ENCODE results near the gene NT5C3B. TPM values are rescaled to one million over a fixed set of nuclear protein-coding genes. Genes with fewer than 3 reads are reported as not detected.

The NT5C3B gene
- total RNA-seq, 1 donor from 2014 or later, result 18.1 TPM

DNA sequence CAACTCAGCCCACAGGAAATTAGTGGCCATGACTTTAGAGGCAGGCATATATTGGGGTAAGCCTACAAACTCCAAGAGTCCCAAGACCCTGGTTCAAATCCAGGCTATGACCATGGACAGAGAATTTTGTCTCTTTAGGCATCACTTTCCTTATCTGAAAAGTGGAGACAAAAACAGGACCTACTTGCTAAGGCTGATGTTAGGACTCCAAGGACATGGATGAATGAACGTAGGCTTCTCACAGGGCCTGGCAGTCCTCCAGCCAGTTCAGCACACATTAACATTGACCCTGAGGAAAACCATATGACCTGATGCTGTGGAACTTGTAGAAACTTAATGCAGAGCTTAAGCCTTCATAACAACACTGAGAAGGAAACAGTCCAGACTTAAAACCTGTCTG is 21.8 kb downstream of the NT5C3B start:
- ATAC-seq (no peak), DNase-seq (ENCODE audit: missing footprints) (no peak)
- intact Hi-C loops (cut with DNase I), result no loop called here

DNA sequence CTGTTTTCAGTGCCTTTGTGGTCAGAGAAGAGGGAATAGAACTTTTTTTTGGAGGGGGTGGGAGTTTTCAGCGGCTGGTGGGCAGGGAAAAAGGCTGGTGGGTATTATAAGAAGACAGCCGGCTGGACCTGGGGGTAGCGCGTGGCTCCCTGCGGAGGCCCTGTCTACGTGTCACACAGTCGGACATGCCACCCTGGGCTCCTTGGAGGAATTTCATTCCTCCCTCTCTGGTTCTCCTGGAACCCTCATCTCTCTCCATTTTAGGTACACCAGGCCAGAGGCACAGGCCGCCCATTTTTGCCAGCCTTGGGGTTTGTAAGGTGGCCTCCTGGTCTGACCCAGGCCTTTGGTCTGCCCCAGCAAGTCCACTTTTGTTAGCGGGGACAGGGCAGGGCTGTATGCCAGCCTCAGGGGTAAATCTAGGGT is 22.3 kb downstream of the NT5C3B start:
- DNase-seq (ENCODE audit: missing footprints), result no peak
- intact Hi-C loops (cut with DNase I), result no loop called here
- ATAC-seq, result no peak

DNA sequence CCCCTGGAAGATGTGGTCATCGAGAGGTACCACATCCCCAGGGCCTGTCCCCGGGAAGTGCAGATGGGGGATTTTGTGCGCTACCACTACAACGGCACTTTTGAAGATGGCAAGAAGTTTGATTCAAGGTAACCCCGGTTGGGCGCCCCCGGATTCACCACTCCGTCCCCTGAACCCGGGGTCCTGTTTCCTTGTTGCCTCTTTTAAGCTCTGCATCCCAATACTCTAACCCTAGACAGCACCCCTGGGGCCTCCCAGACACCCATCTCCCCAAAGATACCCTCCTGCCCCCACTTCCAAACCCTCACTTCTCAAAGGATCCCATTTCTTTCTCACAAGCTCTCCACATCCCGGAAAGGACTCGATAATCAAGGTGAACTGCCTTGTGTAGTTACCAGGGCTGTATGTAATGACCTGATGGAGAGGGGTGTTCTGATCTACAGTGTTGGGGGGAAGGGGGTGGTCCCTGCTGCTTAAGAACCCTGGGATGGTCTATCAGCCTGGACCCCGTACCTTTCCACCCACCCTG is 22.8 kb downstream of the NT5C3B start:
- ATAC-seq, result no peak
- intact Hi-C loops (cut with DNase I), result no loop called here
- DNase-seq (ENCODE audit: missing footprints), result no peak

DNA sequence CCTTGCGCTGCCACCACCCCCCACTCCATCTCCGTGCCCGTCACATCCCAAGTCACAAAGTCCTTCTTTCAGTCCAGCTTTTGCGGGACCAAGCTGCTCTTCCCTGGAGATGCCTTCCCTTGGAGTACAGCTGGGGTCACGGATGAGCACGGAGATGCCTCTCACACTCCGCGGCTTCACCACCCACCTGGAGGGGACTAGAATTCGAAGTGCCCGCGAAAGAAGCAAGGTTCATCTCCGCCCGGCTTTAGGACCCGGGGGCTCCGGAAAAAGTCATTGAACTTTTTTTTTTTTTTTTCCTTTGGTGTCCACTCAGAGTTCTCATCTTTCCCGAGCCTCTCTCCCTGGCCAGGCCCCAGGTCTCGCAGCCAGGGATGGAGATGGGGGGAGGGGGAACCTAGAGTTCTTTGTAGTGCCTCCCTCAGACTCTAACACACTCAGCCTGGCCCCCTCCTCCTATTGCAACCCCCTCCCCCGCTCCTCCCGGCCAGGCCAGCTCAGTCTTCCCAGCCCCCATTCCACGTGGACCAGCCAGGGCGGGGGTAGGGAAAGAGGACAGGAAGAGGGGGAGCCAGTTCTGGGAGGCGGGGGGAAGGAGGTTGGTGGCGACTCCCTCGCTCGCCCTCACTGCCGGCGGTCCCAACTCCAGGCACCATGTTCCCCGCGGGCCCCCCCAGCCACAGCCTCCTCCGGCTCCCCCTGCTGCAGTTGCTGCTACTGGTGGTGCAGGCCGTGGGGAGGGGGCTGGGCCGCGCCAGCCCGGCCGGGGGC is 23.5 kb downstream of the NT5C3B start, which contains the start of gene FKBP10:
TSS of gene FKBP10 (plus strand) at position 624 of the 771 bp plus-strand sequence. CDS start at position 655, 31 bp downstream.
- DNase-seq (ENCODE audit: missing footprints) (no peak), ATAC-seq (peak; percentile 55)
- intact Hi-C loops (cut with DNase I), result no loop called here

DNA sequence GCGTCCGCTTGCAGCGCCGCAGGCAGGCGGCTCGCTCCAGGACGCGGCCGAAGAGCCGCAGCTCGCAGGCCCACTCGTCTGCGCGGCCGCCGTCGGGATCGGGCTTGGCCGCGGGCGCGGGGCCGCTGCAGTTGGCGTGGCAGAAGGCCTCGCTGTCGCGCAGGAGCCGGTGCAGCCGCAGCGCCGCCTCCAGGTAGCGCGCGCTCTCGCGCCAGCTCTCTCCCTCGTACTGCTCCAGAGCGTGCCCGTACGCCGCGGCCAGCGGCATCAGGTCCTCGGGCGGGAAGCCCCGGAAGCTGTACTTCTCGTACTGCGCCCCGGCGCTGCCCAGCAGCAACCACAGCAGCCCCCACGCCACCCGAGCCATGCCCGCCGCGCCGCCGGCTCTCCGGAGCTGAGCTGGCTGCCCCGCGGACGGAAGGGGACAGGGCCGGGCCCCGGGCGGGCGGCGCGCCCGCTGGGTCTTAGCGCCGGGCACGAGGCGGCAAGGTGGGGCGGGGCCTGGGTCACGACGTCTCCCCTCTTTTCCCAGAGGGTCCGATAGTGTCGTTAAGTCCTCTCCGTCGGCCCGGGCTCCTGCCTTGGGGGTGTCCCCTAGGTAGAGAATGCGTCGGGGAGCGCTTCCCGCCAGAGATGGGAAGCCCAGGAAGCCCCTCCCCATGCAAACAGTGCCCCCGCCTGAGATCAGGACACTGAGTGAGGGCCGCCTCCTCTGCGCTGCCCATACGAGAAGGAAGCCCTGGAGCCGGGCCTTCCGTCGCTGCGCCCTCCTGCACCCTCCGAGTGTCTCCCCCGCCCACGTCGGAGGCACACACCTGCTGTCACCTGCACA is 24.3 kb downstream of the NT5C3B start, which contains the start of gene P3H4:
TSS of gene P3H4 (minus strand) at position 401 of the 832 bp plus-strand sequence. CDS start at position 367, 34 bp downstream.
- ATAC-seq (peak; percentile 87), DNase-seq (ENCODE audit: missing footprints) (peak; percentile 88)
- intact Hi-C loops (cut with DNase I), result loop anchor here (1.0 kb wide), 1 partner anchor 38 kb away; no protein-coding TSS in a partner anchor

DNA sequence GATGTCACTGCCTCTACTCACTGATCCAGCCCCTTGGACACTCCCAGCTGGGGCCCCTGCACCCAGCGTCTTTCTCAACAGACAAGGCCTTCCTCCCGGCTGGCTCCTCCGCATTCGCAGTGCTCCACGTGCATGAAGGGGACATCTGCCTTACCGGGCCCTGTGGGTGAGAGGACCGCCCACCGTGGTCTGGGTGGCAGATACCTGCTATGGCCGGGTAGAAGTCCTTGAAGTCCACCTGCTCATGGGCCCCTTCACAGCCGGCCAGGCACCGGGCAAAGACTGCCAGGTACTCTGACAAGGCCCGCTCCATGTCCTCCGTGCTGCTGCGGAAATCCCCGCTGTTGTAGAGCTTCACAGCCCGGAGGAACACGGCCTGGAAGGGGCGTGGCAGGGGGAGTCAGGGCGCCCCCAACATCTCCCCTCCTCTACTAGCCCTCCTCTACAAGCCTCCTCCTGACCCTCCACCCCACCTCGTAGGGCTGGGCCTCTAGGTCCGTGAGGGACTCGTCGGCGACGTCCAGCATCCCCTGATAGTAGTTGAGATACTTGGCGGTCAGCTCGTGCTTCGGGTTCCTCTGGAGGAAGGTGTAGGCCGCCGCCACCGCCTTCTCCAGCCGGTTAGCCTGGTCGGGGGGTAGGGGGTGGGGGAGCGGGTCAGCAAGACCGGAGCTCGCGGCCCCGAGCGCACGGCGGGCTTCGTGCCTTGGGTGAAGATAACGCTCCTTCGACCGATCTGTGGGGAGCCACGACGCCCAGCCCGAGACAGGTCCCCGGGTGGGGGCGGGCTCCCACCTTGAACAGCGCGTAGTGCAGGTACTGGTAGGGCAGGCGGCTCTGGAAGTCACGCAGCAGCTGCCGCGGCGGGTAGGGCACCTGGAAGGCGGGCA is 25.1 kb downstream of the NT5C3B start:
- DNase-seq (ENCODE audit: missing footprints) (peak; percentile 67), ATAC-seq (no peak)
- intact Hi-C loops (cut with DNase I), result loop anchor here (1.0 kb wide), 1 partner anchor 38 kb away; no protein-coding TSS in a partner anchor

DNA sequence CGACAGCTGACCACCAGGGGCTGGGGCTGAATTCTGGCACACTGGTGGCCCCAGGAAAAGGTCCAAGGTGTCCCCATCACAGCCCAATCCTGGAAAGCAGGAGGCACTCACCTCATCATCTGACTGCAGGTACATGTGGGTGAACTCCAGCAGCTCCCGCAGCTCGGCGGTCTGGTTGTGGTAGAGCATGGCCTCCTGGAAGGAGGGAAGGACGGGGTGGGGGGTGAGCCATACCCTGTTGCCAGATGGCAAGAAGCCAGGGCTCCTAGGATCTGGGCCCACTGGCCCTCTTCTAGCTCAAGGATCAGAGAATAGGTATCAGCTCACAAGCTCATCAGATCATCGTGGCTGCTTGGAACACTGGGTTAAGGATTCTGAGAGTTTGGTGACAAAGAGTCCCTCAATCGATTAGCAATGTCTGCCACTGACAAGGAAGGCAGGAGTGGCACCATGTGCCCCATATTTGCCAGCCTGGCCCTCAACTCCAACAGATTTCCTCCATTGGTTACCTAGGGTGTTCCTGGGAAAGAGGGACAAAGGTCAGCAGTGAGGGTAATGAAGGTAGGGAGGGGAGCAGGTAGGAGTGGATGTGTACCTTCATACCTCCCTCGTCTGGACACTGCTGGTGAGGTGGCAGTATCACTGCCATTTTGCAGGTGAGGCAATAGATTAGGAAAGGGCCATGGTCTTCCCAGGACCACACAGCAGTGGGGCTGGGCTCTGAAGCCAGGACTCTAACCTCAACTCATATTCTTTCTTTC is 29.2 kb downstream of the NT5C3B start:
- ATAC-seq, result no peak
- intact Hi-C loops (cut with DNase I), result no loop called here
- peak; percentile 63 for DNase-seq (ENCODE audit: missing footprints)

DNA sequence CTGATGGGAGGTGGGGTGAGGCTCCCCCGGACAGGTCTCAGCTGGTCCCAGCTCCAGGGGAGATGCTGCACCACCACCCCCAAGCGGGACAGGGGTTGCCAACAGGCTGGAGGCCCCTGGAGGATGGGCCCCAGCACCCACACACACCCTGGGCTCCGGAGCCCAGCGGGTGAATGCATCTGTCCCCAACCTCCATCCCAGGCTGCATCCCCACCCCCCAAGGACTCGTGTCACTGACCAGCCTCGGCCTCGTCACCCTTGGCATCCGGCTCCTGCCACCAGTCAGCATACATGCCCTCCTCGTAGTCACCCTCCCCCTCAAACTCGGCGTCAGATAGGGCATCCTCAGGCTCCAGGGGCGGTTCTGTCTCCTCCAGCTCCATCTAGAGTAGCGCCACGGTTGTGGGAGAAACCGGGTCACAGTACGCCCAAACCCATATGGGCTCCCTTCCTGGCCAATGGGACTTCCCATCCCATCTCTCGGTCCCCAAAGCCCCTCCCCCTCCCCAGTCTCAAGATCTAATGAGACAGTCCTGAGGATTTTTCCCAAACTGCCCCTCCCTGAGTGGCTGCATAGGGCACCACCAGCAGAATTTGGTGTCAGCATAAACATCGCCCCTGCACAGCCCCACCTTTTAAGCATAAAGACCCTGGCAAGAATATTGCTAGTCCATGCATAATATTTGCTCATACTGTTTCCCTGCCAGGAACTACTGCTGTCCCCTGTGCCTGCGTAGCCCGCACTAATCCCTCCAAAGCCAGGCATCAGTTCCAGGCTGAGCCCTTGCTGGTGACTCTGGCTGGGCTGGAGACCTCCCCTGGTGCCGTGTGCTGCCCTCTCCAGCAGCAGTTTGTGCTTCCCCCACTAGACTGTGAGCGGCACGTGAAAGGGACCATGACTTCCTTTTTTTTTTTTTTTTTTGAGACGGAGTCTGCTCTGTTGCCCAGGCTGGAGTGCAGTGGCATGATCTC is 32.7 kb downstream of the NT5C3B start:
- intact Hi-C loops (cut with DNase I), result no loop called here
- peak; percentile 41 for DNase-seq (ENCODE audit: missing footprints)
- no peak for ATAC-seq

DNA sequence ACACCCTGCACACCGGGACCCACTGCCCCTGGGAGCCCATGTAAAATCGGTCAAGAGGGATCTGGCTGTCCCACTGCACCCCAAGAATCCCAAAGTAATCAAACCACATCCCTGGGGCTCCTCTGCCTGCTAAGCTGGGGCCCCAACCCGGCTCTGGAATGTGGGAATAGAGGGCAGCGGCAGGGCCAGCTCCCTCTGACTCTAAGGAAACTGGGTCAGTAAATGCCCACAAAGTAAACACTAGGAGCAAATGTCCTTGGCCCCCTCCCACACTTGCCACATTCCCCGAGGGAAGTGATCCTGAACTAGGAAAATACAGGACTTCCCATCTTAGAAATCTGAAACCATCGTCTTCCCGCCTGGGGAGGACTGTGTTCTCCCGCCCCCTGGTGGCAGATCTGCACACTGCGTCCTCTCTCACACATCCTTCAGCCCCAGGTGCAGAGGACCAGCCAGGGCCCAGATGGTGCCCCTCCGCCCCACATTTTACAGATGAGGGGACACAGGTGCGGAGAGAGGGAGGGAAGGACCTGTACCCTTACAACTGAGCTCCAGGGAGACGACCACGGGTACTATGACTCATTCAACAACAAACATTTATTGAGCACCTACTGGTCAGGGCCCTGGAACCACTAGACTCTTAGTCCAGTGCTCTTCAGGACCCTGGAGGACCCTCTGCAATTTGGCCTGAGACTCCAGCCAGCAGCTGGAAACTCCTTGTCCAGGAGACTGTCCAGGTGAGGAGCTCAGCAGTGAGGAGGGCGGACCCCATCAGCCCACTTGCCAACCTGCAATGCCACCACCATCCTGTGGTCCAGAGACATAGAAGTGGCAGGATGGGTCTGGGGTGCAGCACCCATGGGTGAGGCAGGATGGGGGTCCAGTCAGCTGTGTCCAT is 34.4 kb downstream of the NT5C3B start:
- DNase-seq (ENCODE audit: missing footprints) (peak; percentile 88), ATAC-seq (peak; percentile 87)
- intact Hi-C loops (cut with DNase I), result loop anchor here (1.0 kb wide), 1 partner anchor 63 kb away; no protein-coding TSS in a partner anchor

DNA sequence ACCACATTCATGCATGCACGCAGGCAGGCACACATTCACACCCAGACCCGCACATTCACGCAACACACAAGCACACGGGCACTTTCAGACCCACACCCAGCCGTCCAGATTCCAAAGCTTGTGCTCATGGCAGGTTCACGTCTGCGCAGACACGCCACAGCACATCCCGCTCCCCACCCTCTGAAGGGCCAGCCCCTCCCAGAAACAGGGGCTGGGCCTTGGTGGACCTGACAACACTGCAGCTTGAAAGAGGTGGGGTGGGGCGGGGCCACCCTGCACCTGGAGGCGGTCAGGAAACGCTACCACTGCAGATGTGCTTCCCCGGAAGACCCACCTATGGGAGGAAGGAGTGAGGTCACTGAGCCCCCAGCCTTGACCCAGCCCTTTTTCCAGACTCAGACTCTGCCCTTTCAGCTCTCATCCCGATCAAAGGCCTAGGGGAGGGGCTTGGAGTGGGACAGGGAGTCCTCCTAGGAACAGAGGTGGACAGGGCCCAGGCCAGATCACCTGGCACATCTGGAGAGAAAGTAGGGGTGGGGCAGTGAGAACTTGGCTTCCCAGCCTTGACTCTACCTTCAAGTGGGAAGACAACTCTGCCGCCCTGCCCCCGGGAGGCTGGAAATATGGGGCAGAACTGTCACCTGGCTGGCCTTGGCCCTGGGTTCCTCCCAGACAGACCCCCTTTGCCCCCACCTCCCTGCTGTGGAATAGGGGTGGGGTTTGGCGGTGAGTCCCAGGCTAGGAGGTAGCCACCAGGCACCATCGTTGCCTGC is 35.2 kb downstream of the NT5C3B start:
- intact Hi-C loops (cut with DNase I), result loop anchor here (1.0 kb wide), 1 partner anchor 62 kb away; no protein-coding TSS in a partner anchor
- ATAC-seq, result peak; percentile 29

DNA sequence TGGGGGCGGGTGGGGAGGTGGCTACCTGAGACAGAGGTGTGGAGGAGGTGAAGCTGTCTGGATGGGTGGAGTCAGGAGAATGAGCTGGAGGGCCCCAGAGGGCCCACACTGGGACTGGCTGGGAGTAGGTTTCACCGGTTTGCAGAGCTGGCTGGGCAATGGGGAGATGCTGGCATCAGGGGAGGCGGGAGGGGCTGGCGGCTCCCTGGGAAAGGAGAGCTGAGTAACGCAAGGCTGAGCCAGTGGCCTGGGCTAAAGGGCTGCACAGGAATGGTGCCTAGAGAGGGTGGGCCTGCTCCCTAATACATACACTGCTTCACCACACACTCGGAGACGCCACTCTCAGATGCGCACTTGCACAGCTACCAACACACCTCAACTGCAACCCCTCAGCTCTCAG is 36.7 kb downstream of the NT5C3B start:
- ATAC-seq (no peak), DNase-seq (ENCODE audit: missing footprints) (peak; percentile 53)
- intact Hi-C loops (cut with DNase I), result no loop called here

More for the DNA sequence above, 35.2 kb downstream of the NT5C3B start:
- peak; percentile 65 for DNase-seq (ENCODE audit: missing footprints)

DNA sequence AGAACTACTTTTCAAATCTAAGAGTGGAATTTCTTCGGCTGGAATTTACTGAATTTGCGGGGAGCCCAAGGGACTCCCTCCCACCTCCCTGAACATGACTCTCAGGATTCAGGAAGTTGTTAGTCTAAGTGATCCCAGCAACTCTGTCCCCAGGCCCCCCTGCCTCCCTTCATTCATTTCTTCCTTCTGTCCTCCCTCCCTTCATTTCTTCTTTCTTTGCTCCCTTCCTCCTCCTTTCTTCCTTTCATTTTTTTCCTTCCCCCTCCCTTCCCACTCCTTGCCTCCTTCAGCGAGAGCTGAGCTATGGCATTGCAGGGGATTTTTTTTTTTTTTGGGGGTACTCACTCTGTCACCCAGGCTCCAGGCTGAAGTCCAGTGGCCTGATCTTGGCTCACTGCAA is 38.7 kb downstream of the NT5C3B start:
- DNase-seq (ENCODE audit: missing footprints) (no peak), ATAC-seq (no peak)

DNA sequence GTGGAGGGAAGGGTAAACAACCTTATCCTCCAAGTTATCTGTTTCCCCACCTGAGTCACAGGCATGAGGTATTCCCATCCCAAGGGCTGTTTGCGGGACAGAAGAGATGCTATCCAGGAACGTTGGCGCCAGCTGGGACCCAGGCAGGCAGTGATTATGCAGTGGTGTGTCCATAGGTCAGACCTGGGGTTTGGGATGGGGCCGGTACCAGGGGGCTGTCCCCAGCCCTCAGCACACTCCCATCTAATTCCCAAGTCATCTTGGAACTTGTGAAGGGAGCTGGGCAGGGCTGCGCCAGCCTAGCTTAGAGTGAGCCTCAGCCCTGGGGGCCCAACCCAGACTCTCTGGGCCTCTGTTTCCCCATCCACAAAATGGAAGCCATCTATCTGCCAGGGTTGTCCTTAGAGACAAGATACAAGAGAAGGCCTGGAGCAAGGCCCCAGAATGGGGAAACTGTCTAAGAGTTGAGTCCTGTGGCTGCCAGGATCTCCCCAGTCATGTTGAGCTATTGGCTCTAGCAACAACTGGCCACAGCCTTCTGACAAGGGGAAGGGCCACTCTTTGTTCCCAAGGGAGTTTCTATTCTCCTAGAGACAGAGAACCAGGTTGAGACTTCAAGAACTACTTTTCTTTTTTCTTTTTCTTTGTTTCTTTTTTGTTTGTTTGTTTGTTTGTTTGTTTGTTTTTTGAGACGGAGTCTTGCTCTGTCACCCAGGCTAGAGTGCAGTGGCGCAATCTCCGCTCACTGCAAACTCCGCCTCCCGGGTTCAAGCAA is 39.7 kb downstream of the NT5C3B start:
- peak; percentile 47 for DNase-seq (ENCODE audit: missing footprints)
- intact Hi-C loops (cut with DNase I), result no loop called here
- ATAC-seq, result no peak

More for the DNA sequence above, 38.7 kb downstream of the NT5C3B start:
- intact Hi-C loops (cut with DNase I), result no loop called here

DNA sequence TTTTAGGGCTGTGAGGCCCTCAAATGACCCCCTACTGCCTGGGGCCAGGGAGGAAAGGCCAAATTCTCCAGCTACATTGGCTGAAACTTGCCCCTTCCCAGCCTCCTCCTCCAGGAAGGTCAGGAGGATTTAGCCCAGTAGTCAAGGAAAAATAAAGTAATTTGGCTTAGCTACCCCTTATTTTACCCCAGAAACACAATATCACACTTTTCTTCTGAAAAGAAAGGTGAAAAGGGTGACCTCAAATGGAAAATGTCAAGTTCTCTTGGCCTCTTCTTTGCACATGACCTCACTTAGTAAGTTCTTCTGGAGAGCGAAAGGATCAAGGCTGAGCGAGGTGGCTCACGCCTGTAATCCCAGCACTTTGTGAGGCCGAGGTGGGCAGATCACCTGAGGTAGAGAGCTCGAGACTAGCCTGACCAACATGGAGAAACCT is 41.5 kb downstream of the NT5C3B start:
- intact Hi-C loops (cut with DNase I), result no loop called here
- DNase-seq (ENCODE audit: missing footprints) (no peak), ATAC-seq (no peak)
